DOHH2 (cell line): ENCODE results near the gene VPS72.

Source experiments
- EZH2phosphoT487 ChIP-seq: fragments of 200-600 bp; sonication (generic); IDR thresholded peaks from 2 replicates; pipeline ENCODE4 v1.6.1; 2017; ENCODE audit warnings: borderline replicate concordance, mild to moderate bottlenecking, antibody characterized with exemption, low read length, moderate library complexity, mixed read lengths
- TF ChIP-seq, protein P1 (sequence below): fragments of 200-600 bp; sonication (generic); IDR thresholded peaks from one replicate; pipeline ENCODE4 v1.5.1; 2014; ENCODE audit warnings: antibody characterized with exemption, mild to moderate bottlenecking, low read depth, low read length; ENCODE audit not compliant: poor library complexity, severe bottlenecking

DNA sequence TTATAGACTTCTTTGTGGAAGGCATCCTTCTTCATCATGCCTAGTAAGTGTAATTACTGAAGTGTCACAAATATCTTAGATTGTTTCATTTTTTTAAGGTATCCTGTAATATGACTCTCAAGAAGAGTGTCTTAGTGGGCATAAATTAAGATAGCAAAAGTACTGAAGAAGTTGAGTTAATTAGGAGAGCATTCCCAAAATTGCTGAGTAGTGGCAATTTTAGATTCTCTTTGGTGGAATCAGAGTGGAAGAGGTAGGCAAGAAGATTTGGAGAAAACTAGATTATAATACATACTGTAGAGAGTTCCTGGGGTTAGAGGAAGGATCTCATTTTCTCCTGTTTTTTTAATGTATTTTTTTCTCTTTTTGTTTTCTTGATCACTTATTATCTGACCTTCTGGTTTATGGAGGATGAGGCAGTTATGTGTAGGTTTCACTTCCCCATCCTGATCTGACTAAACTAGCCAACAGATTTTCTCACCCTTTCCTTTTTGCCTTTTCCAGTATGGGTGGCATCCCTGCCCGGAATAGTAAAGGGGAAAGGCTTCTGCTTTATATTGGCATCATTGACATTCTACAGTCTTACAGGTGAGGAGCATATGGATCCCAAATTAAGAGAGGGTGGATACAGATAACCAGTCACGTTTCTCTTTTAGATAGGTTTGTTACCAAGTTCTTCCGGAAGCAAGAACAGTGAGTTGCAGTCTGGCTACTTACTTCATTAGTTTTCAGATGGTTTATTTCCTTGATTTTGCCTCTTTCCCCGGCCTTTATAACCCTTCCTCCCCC lies 47.9 kb upstream of the VPS72 start:
- TF ChIP-seq, protein P1, sequence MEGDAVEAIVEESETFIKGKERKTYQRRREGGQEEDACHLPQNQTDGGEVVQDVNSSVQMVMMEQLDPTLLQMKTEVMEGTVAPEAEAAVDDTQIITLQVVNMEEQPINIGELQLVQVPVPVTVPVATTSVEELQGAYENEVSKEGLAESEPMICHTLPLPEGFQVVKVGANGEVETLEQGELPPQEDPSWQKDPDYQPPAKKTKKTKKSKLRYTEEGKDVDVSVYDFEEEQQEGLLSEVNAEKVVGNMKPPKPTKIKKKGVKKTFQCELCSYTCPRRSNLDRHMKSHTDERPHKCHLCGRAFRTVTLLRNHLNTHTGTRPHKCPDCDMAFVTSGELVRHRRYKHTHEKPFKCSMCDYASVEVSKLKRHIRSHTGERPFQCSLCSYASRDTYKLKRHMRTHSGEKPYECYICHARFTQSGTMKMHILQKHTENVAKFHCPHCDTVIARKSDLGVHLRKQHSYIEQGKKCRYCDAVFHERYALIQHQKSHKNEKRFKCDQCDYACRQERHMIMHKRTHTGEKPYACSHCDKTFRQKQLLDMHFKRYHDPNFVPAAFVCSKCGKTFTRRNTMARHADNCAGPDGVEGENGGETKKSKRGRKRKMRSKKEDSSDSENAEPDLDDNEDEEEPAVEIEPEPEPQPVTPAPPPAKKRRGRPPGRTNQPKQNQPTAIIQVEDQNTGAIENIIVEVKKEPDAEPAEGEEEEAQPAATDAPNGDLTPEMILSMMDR: no peak
- TF ChIP-seq EZH2phosphoT487: no peak
